ENCODE results near the gene RPTOR.

Gene RPTOR

DNA sequence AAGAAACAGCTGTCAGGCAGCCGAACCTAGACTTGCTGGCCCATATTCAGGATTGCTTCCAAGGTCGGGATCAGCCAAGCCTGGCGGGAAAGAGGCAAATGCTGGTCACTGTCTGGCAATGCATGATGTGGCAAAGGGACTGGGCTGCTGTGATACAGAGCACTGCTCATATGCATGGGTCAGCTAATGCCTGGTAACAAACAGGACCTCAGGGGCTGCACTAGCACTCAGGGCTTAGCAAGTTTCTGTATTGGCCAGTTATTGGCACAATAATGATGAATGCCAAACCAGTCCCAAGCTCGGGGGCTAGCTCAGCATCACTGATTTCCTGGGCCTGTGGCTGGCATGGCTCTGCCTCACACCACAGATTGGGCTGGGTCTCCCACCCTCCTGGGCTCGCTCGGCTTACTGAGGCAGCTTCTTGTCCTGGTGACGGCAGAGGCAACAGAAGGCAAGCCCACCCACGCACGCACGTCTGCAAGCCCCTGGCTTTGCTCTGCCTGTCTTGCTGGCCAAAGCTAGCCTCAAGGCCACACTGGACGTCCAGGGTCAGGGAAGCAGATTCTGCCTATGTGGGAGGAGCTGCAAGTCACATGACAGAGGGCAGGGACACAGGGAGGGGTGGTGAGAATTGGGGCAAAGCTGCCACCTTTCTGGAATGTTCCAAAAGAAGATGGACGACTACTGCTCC, 21.4 kb upstream of the RPTOR start:
- no peak for DNase-seq (ENCODE audit: low spot score)
- Histone ChIP-seq H3K4me3 (no peak overlapping the region), H3K27ac (no peak overlapping the region)
- TF ChIP-seq, protein P1, sequence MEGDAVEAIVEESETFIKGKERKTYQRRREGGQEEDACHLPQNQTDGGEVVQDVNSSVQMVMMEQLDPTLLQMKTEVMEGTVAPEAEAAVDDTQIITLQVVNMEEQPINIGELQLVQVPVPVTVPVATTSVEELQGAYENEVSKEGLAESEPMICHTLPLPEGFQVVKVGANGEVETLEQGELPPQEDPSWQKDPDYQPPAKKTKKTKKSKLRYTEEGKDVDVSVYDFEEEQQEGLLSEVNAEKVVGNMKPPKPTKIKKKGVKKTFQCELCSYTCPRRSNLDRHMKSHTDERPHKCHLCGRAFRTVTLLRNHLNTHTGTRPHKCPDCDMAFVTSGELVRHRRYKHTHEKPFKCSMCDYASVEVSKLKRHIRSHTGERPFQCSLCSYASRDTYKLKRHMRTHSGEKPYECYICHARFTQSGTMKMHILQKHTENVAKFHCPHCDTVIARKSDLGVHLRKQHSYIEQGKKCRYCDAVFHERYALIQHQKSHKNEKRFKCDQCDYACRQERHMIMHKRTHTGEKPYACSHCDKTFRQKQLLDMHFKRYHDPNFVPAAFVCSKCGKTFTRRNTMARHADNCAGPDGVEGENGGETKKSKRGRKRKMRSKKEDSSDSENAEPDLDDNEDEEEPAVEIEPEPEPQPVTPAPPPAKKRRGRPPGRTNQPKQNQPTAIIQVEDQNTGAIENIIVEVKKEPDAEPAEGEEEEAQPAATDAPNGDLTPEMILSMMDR (IDR thresholded peaks at IDR 0.05): no peak

DNA sequence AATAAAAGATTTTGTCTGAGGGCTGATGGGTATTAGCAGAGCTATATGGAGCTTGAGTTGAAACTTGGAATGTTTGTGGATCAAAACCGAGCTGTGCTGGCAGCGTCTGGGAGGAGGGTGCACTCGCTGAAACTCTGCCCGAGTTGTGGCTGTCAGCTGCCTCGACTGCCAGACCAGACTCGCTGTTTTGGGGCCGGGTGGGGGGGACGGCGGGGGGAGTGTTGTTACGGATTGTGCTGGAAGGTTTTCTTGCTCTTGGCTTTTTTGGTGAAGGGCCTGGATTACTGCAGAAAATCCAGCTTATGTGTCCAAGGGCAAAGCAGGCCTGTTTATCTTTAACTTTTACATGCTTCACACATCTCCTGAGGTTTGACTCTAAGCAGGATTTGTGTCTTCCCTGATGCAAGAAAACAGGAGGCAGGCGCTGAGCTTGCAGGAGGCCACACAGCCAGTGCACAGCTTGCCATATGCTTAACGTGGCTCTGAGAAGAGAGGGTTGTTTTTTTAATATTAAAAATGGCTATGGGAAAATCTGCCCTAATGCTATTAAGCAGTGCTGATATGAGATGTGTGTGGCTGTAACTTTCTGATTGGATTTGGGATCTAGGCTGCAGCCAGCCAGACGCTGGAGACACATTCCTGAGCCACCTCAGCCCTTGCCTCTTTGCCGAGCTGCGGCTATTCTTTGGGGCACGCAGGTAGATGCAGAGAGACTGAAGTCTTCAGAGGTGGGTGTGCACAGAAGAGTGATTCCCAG, 20.5 kb upstream of the RPTOR start:
- no peak for DNase-seq (ENCODE audit: low spot score)
- H3K27ac ChIP-seq: no peak overlapping the region
- TF ChIP-seq, protein P1 (IDR thresholded peaks at IDR 0.05): no peak
- H3K4me3 ChIP-seq: no peak overlapping the region

DNA sequence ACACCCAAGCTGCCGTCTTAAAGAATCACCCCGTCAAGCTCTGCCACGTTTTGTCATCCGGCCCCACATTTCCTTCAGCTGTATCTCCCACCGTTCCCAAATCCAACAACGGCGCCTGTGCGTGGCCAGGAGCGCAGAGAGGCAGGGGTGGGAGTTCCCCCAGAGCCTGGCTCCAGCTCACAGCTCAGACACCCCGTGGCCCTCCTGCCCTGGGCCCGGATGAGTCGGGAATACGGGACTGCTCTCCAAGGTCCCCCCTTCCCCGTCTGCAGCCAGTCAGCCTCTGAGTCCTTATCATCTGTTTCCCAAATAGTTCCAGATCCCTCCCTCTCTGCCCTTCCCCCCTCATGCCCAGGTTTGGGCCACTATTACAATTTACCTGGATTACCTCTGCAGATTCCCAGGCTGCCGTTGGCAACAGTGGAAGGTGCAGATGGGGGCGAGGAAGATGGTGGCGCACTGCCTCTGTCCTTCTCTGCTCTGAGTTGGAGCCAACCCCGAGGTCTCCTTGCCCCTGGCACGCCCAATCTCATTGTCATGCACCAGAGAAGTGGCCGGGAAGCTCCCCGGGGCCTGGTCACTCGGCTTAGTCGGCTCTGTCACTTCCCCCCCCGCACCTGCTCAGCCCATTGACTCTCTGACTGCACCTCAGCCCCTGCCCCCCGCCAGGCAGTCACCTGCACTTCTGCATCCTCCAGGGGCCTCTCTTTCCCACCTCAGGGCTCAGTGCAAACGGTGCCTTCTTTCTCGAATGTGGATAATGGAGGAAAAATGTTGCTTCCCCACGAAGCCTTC, 18.3 kb upstream of the RPTOR start:
- TF ChIP-seq, protein P1 (IDR thresholded peaks at IDR 0.05): no peak
- Histone ChIP-seq H3K4me3 (no peak overlapping the region), H3K27ac (no peak overlapping the region)
- DNase-seq (ENCODE audit: low spot score): no peak

DNA sequence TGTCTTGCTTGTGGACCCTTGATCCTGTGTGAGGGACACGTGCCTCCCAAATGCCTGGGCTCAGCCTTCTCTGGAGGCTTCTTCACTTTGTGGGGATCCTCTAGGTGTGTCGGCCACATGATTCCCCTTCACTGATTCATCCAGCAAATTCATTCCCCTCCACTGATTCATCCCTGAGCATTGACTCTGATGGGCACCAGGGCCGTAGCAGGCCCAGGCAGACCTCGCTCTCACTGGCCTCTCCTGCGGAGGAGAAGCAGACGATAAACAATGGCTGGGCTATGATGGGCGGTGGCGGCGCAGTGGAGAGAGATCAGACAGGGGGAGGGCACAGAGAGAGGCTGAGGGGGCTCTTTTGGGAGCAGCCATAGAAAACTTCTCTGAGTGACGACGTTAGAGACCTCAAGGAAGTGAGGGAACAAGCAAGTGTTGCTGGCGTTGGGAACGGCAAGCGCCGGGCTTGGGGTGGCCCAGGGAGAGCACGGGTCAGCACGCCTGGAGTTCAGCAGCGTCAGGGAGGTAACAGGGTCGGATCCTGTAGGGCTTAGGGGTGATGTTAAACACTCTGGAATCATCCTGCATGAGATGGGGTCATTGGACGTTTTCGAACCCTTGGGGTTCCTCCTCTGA, 17.5 kb upstream of the RPTOR start:
- no peak overlapping the region for H3K27ac ChIP-seq
- no peak overlapping the region for H3K4me3 ChIP-seq
- no peak for DNase-seq (ENCODE audit: low spot score)
- TF ChIP-seq, protein P1 (IDR thresholded peaks at IDR 0.05): no peak

DNA sequence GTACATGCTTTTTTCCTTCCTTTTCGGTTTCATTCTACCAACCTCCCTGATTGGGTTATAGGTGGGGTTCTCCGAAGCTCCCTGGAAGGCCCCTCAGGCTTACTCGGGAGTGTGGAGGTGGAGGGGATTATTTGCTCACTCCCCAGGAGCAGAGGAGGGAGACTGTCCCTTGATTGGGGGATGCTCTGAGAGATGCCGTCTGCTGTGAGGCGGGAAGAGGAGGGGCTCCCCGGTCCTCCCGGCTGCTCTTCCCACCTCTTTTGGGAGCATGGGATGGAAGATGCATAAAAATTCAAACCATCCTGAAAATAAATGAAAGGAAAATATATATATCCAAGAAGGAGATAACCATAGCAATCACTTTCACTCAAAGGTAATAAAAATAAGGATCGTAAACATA, 16.1 kb upstream of the RPTOR start:
- H3K4me3 ChIP-seq: no peak overlapping the region
- H3K27ac ChIP-seq: no peak overlapping the region
- DNase-seq (ENCODE audit: low spot score): no peak
- TF ChIP-seq, protein P1 (IDR thresholded peaks at IDR 0.05): no peak

DNA sequence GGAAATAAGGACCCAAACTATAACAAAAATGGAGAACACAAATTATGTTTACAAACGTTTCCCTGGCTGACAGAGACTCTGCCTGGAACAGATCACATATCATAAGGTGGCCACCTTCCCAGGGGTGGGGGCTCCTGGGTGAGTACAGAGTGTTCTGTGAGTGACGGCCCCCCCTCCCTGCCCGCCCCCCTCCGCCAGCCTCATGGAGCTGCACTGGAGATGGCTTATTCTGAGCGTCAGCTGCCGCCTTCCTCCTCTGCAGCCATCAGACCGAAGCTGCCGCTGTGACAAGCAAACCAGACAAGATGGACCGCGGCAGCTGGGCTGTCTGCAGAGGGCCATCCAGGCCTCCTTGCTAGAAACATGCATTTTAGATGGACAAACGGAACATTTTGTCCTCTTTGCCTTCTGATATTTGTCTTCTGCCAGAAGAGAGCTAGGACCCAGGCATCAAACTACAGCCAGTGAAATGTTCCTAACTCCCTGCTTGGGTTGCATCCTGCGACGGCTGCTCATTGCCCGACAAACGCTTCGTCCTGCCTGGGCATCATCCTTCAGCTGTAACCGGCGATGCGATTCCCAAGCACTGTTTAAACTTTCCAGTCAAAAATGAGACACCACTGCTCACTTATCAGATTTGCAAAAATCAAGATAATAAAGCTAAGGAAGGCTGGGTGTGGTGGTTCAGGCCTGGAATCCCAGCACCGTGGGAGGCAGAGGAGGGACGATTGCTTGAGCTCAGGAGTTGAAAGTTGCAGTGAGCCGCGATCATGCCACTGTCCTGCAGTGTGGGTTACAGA, 15.3 kb upstream of the RPTOR start:
- Histone ChIP-seq H3K4me3 (no peak overlapping the region), H3K27ac (no peak overlapping the region)
- DNase-seq (ENCODE audit: low spot score): no peak
- TF ChIP-seq, protein P1 (IDR thresholded peaks at IDR 0.05): no peak

Measured in coronary artery (tissue), 2 donors.